ENCODE data around the gene OR56B4.

Gene OR56B4

GRCh38 chr11:6152126-6152525 lies 44.6 kb downstream of the OR56B4 start:
- no peak for FAIRE-seq

DNA sequence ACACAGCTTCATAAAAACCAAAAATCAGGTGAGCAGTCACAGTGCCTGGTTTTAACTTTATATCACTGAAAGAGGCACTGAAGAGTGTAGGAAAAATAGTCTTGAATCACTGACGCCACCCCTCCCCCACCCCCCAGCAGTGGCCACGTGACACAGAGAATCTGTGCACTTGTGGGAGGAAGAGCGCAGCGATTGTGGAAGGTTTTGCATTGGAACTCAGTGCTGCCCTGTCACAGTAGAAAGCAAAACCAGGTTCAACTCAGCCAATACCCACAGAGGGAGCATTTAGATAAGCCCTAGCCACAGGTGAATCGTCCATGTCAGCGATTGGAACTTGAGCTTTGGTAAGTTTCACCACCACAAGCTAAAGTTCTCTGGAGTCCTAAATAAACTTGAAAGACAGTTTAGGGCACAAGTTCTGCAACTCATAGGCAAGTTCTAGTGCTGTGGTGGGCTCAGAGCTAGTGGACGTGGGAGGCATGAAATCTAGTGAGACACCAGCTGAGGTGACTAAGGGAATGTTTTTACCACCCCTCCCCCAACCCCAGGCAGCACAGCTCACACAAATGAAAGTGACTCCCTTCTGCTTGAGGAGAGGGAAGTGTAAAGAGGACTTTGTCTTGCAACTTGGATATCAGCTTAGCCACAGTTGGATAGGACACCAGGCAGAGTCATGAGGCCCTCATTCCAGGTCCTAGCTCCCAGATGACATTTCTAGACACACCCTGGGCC lies 49.3 kb downstream of the OR56B4 start:
- no peak for FAIRE-seq

Measured in colon (tissue), 2 donors.